Keratinocyte (primary cell): ENCODE results near the gene C4orf50.

Experiments used
- EZH2 ChIP-seq: IDR thresholded peaks from one replicate; pipeline ENCODE4 v1.6.1; 2012; ENCODE audit warnings: inconsistent platforms, mild to moderate bottlenecking, low read length, moderate library complexity
- TF ChIP-seq, protein P1 (sequence below), 3 experiments: IDR thresholded peaks in 1 of 3; conservative IDR thresholded peaks in 1 of 3; optimal IDR thresholded peaks in 1 of 3; 2 replicates in 2 of 3; 3 replicates in 1 of 3; pipeline versions ENCODE3 to v1.5.1; 2011; ENCODE audit warnings: low read length in 3 of 3, mild to moderate bottlenecking in 3 of 3, moderate library complexity in 2 of 3, control low read depth in 1 of 3, inconsistent platforms in 1 of 3; ENCODE audit not compliant: insufficient read depth in 2 of 3; ENCODE audit errors: extremely low read depth in 1 of 3

DNA sequence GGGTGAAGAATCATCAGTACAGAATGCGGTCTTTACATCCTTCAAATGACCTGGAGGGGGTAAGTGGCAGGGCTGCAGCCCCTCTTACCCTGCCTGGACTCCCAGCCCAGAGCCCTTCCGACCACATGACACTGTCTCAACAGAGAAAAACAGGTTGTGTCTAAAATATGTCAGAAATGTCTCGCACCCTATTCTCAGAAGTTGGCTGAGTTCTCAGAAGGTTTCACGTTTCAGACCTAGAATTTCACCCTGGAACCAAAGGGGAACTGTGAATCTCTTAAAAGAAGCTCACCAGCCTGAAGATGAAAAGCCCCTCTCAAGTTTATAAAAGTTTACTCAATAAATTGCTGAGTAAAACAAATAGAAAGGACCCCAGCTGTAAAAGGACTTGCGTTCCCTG lies 118.3 kb downstream of the C4orf50 start:
- TF ChIP-seq EZH2 = no peak
- TF ChIP-seq, protein P1, sequence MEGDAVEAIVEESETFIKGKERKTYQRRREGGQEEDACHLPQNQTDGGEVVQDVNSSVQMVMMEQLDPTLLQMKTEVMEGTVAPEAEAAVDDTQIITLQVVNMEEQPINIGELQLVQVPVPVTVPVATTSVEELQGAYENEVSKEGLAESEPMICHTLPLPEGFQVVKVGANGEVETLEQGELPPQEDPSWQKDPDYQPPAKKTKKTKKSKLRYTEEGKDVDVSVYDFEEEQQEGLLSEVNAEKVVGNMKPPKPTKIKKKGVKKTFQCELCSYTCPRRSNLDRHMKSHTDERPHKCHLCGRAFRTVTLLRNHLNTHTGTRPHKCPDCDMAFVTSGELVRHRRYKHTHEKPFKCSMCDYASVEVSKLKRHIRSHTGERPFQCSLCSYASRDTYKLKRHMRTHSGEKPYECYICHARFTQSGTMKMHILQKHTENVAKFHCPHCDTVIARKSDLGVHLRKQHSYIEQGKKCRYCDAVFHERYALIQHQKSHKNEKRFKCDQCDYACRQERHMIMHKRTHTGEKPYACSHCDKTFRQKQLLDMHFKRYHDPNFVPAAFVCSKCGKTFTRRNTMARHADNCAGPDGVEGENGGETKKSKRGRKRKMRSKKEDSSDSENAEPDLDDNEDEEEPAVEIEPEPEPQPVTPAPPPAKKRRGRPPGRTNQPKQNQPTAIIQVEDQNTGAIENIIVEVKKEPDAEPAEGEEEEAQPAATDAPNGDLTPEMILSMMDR (optimal IDR thresholded peaks at IDR 0.05 in 1 of 3, IDR thresholded peaks at IDR 0.05 in 1 of 3, conservative IDR thresholded peaks at IDR 0.05 in 1 of 3; ENCODE audit: extremely low read depth in 1 of 3, insufficient read depth in 2 of 3, low read length in 3 of 3) = no peak
